K562 (cell line): Measurements from ENCODE around the gene CYSTM1. TPM values are rescaled to one million over a fixed set of nuclear protein-coding genes. Genes with fewer than 3 reads are reported as not detected.

Source experiments
- ATAC-seq: fragments of 200-7000 bp; cut with Tn5 transposase; 3 replicates; pipeline ENCODE4 v1.9.1; 2020; ENCODE audit warnings: moderate library complexity
- BruUV-seq: library from RNA; stranded (reverse); fragments of 400-500 nt; replicated peaks from 2 replicates; lab custom pipeline; 2021; lab: Mats Ljungman, UMichigan
- CTCF ChIA-PET: fragments of 300-600 bp; formaldehyde crosslinking; extraction: SDS; loops from one replicate; lab custom pipeline; 2021; ENCODE audit warnings: low intra/inter-chr PET ratio; lab: Yijun Ruan, JAX
- POLR2A ChIA-PET: fragments of 300-600, 350-650 bp; sonication (Branson Sonifier 250); formaldehyde crosslinking; extraction: SDS; loops from one replicate; lab custom pipeline; 2021; ENCODE audit warnings: antibody characterized with exemption, inconsistent platforms; lab: Yijun Ruan, JAX
- DNase-seq, 4 experiments: peaks; one replicate each; pipeline versions ENCODE4 v3.0.0 to v3.0.0-alpha.2; 2011 to 2018; ENCODE audit warnings: low spot score in 3 of 4, mixed read lengths in 3 of 4; ENCODE audit errors: extremely low read depth in 1 of 4
- FAIRE-seq: peaks from 2 replicates; lab custom pipeline; 2011; peaks lifted over from hg19 to GRCh38; lab: Jason Lieb, UNC
- H2AFZ ChIP-seq: 2 replicates; pipeline ENCODE4 v1.6.0; 2011; ENCODE audit warnings: low read depth, low read length, control low read depth, inconsistent platforms
- H3K27ac ChIP-seq: fragments of 200-600 bp; 3 replicates; pipeline ENCODE4 v1.8.0; 2011; ENCODE audit warnings: low read depth, mild to moderate bottlenecking, control low read depth, inconsistent platforms, low read length, moderate library complexity, mixed read lengths; ENCODE audit errors: extremely low read depth
- H3K27me3 ChIP-seq, 2 experiments: fragments of 300-600 bp in 1 of 2; 2 replicates in 1 of 2; 3 replicates in 1 of 2; pipeline versions ENCODE4 v1.6.0 to v1.8.0; 2011; ENCODE audit warnings: inconsistent platforms in 2 of 2, low read length in 2 of 2, mild to moderate bottlenecking in 1 of 2, mixed read lengths in 1 of 2, moderate library complexity in 1 of 2; ENCODE audit not compliant: control insufficient read depth in 2 of 2, insufficient read depth in 2 of 2
- H3K36me3 ChIP-seq: fragments of 300-600 bp; 3 replicates; pipeline ENCODE4 v1.8.0; 2011; ENCODE audit warnings: mild to moderate bottlenecking, low read length, inconsistent platforms; ENCODE audit not compliant: control insufficient read depth, insufficient read depth
- H3K4me1 ChIP-seq, 2 experiments: fragments of 200-600 bp in 1 of 2; replicated peaks in 1 of 2; 2 replicates in 1 of 2; 3 replicates in 1 of 2; pipeline versions ENCODE4 v1.5.1 to v1.8.0; 2011; ENCODE audit warnings: inconsistent platforms in 2 of 2, low read length in 2 of 2, mild to moderate bottlenecking in 1 of 2, mixed read lengths in 1 of 2, moderate library complexity in 1 of 2; ENCODE audit not compliant: control insufficient read depth in 2 of 2, insufficient read depth in 2 of 2
- H3K4me2 ChIP-seq: 2 replicates; pipeline ENCODE4 v1.6.1; 2011; ENCODE audit warnings: low read length, control low read depth, inconsistent platforms, mixed read lengths; ENCODE audit not compliant: insufficient read depth
- H3K4me3 ChIP-seq: fragments of 200-600 bp; sonication (generic), shearing (Covaris generic); 2 replicates; pipeline ENCODE4 v1.5.1; 2016; ENCODE audit warnings: control low read depth, inconsistent platforms
- H3K79me2 ChIP-seq: fragments of 200-600 bp; 3 replicates; pipeline ENCODE4 v1.8.0; 2011; ENCODE audit warnings: low read length, inconsistent platforms; ENCODE audit not compliant: control insufficient read depth, insufficient read depth
- H3K9ac ChIP-seq, 2 experiments: 2 replicates each; pipeline versions ENCODE4 v1.6.0 to v1.6.1; 2011; ENCODE audit warnings: low read depth in 2 of 2, low read length in 2 of 2, control low read depth in 1 of 2, inconsistent platforms in 1 of 2, mild to moderate bottlenecking in 1 of 2, mixed read lengths in 1 of 2; ENCODE audit not compliant: insufficient read depth in 1 of 2
- H3K9me1 ChIP-seq: one replicate; pipeline ENCODE4 v1.6.0; 2011; ENCODE audit warnings: inconsistent platforms, mild to moderate bottlenecking, low read length, moderate library complexity; ENCODE audit not compliant: control insufficient read depth, insufficient read depth
- H3K9me3 ChIP-seq: replicated peaks from 2 replicates; pipeline ENCODE4 v1.5.1; 2011; ENCODE audit warnings: low read depth, low read length, inconsistent platforms; ENCODE audit not compliant: control insufficient read depth, insufficient read depth
- H4K20me1 ChIP-seq: replicated peaks from 2 replicates; pipeline ENCODE4 v1.6.1; 2011; ENCODE audit warnings: low read length, inconsistent platforms, mixed read lengths; ENCODE audit not compliant: control insufficient read depth, insufficient read depth
- ESRRA ChIP-seq: fragments of 450-650 bp; IDR thresholded peaks from 2 replicates; pipeline ENCODE4 v1.6.1; 2014; ENCODE audit warnings: low read depth, mild to moderate bottlenecking, moderate library complexity, borderline replicate concordance
- MEIS2 ChIP-seq: fragments of 450-650 bp; IDR thresholded peaks from 2 replicates; pipeline ENCODE4 v1.6.1; 2014; ENCODE audit warnings: mild to moderate bottlenecking; ENCODE audit not compliant: partially characterized antibody
- WGBS: fragments of 100-300 bp; shearing (Covaris generic); methylation state at CpG from one replicate; pipeline ENCODE4 v1.1.6; 2016; ENCODE audit warnings: low coverage, mixed read lengths; ENCODE audit not compliant: insufficient coverage; ENCODE audit errors: missing lambda C conversion rate; 5-methylcytosine and 5-hydroxymethylcytosine counted together
- in situ Hi-C: fragments of 300-500 bp; cut with MboI; formaldehyde crosslinking; loops from 4 replicates; pipeline ENCODE4 v1.15.0; 2018; ENCODE audit warnings: inconsistent platforms, mixed read lengths
- intact Hi-C: fragments of 100-400 bp; cut with micrococcal nuclease; formaldehyde crosslinking; loops from 2 replicates; pipeline ENCODE4 v1.14.2; 2022
- polyA plus RNA-seq, 8 experiments: library from polyadenylated mRNA; depleted of rRNA in 4 of 8; stranded (reverse) in 5 of 8; unstranded in 3 of 8; fragments of >200 nt; fragmentation: Nextera tagmentation in 2 of 8; fragmentation: Illumina TruSeq in 1 of 8; extraction: Ambion mirVana in 2 of 8; extraction: Trizol in 1 of 8; gene quantifications; 2 replicates each; pipeline versions ENCODE4 v1.2.1 to v1.2.3, GENCODE V29; 2011 to 2014; ENCODE audit warnings: inconsistent platforms in 1 of 8, missing spikeins in 1 of 8
- total RNA-seq, 7 experiments: library from RNA; depleted of rRNA in 6 of 7; stranded (reverse); fragments of >200 nt in 6 of 7; fragmentation: Illumina TruSeq in 2 of 7; extraction: Trizol in 2 of 7; gene quantifications; 2 replicates each; pipeline versions ENCODE4 v1.2.1 to v1.2.3, GENCODE V29; 2011 to 2021; ENCODE audit warnings: low replicate concordance in 1 of 7
- TF ChIP-seq, protein P1 (sequence below), 2 experiments: IDR thresholded peaks in 1 of 2; conservative IDR thresholded peaks in 1 of 2; 2 replicates each; pipeline ENCODE4 v1.6.1; 2016; ENCODE audit warnings: low read depth in 2 of 2, mild to moderate bottlenecking in 1 of 2, missing compliant biosample characterization in 1 of 2, missing genetic modification characterization in 1 of 2, moderate library complexity in 1 of 2
- TF ChIP-seq, protein P2 (sequence below): fragments of 200-600 bp; sonication (generic); IDR thresholded peaks from one replicate; pipeline ENCODE4 v1.6.1; 2012; ENCODE audit warnings: mild to moderate bottlenecking, low read depth, low read length, inconsistent platforms

CYSTM1 gene
- total and polyA plus RNA-seq, 9 of the 15 experiments (the other 6 are each of a cell fraction or from before 2014, with no cell fraction given): 76.1 to 422 (median 108) TPM

DNA sequence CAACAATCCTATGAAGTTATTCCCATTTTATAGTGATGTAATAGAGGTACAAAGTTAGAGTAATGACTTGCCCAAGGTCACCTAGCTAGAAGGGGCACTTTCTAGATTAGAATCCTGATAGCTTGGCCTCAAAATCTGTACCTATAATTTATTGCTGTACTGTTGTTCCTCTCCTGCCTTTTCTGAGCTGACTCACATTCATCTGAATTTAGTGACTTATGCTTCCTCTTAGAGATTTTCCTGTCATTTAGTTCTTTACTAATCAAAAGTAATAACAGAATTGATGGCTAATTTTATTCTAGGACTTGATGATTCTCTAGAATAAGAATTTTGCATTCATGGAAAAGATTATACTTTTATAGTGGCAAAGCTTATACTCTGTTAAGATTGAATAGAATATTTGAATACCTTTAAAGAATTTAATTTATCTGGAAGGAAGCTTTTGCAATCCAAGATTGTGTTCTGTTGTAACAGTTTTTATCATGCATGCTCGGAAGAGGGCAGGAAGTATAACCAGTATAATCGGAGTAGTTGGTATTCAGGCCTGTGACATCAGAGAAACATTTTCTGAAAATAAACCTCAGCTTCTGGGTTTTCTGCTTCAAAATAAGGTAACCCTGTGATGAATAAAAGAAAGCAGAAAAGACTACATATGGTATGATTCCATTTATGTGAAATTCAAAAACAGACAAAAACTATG, 21.3 kb downstream of the CYSTM1 start:
- ChIA-PET POLR2A (interaction anchor here (0.6 to 1.4 kb wide), 4 partner anchors 13 to 307 kb away, joined by 3 to 7 read pairs (median 4); no protein-coding TSS in a partner anchor), CTCF (no interaction called here)
- no peak overlapping the region for H3K4me2 ChIP-seq
- peaks cover 3 to 12% of the 10 kb centered on the region in 2 experiments; a peak in 3 of 5 replicates for H3K4me1 ChIP-seq
- intact Hi-C loops: no loop called here
- DNase-seq: no peak
- no peak for ATAC-seq
- in situ Hi-C loops: no loop called here
- no peak for FAIRE-seq
- no peak overlapping the region for H2AFZ ChIP-seq
- H4K20me1 ChIP-seq: no peaks in the 10 kb centered on the region; the same call in 1 of the 2 replicates
- H3K9me3 ChIP-seq: no peaks in the 10 kb centered on the region
- no peak overlapping the region for H3K4me3 ChIP-seq
- peaks cover 41% of the 10 kb centered on the region for H3K36me3 ChIP-seq
- peaks cover 39% of the 10 kb centered on the region for H3K79me2 ChIP-seq
- TF ChIP-seq ESRRA (peak; percentile 22; the same call in 1 of the 2 replicates), MEIS2 (peak; percentile 35)
- TF ChIP-seq, protein P1, sequence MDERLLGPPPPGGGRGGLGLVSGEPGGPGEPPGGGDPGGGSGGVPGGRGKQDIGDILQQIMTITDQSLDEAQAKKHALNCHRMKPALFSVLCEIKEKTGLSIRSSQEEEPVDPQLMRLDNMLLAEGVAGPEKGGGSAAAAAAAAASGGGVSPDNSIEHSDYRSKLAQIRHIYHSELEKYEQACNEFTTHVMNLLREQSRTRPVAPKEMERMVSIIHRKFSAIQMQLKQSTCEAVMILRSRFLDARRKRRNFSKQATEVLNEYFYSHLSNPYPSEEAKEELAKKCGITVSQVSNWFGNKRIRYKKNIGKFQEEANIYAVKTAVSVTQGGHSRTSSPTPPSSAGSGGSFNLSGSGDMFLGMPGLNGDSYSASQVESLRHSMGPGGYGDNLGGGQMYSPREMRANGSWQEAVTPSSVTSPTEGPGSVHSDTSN (CRISPR knock-in tag; IDR thresholded peaks at IDR 0.05; ENCODE audit: low read depth): no peak
- TF ChIP-seq, protein P1 (tag; conservative IDR thresholded peaks at IDR 0.05; ENCODE audit: low read depth): peak; percentile 30; the same call in 1 of the 2 replicates
- TF ChIP-seq, protein P2, sequence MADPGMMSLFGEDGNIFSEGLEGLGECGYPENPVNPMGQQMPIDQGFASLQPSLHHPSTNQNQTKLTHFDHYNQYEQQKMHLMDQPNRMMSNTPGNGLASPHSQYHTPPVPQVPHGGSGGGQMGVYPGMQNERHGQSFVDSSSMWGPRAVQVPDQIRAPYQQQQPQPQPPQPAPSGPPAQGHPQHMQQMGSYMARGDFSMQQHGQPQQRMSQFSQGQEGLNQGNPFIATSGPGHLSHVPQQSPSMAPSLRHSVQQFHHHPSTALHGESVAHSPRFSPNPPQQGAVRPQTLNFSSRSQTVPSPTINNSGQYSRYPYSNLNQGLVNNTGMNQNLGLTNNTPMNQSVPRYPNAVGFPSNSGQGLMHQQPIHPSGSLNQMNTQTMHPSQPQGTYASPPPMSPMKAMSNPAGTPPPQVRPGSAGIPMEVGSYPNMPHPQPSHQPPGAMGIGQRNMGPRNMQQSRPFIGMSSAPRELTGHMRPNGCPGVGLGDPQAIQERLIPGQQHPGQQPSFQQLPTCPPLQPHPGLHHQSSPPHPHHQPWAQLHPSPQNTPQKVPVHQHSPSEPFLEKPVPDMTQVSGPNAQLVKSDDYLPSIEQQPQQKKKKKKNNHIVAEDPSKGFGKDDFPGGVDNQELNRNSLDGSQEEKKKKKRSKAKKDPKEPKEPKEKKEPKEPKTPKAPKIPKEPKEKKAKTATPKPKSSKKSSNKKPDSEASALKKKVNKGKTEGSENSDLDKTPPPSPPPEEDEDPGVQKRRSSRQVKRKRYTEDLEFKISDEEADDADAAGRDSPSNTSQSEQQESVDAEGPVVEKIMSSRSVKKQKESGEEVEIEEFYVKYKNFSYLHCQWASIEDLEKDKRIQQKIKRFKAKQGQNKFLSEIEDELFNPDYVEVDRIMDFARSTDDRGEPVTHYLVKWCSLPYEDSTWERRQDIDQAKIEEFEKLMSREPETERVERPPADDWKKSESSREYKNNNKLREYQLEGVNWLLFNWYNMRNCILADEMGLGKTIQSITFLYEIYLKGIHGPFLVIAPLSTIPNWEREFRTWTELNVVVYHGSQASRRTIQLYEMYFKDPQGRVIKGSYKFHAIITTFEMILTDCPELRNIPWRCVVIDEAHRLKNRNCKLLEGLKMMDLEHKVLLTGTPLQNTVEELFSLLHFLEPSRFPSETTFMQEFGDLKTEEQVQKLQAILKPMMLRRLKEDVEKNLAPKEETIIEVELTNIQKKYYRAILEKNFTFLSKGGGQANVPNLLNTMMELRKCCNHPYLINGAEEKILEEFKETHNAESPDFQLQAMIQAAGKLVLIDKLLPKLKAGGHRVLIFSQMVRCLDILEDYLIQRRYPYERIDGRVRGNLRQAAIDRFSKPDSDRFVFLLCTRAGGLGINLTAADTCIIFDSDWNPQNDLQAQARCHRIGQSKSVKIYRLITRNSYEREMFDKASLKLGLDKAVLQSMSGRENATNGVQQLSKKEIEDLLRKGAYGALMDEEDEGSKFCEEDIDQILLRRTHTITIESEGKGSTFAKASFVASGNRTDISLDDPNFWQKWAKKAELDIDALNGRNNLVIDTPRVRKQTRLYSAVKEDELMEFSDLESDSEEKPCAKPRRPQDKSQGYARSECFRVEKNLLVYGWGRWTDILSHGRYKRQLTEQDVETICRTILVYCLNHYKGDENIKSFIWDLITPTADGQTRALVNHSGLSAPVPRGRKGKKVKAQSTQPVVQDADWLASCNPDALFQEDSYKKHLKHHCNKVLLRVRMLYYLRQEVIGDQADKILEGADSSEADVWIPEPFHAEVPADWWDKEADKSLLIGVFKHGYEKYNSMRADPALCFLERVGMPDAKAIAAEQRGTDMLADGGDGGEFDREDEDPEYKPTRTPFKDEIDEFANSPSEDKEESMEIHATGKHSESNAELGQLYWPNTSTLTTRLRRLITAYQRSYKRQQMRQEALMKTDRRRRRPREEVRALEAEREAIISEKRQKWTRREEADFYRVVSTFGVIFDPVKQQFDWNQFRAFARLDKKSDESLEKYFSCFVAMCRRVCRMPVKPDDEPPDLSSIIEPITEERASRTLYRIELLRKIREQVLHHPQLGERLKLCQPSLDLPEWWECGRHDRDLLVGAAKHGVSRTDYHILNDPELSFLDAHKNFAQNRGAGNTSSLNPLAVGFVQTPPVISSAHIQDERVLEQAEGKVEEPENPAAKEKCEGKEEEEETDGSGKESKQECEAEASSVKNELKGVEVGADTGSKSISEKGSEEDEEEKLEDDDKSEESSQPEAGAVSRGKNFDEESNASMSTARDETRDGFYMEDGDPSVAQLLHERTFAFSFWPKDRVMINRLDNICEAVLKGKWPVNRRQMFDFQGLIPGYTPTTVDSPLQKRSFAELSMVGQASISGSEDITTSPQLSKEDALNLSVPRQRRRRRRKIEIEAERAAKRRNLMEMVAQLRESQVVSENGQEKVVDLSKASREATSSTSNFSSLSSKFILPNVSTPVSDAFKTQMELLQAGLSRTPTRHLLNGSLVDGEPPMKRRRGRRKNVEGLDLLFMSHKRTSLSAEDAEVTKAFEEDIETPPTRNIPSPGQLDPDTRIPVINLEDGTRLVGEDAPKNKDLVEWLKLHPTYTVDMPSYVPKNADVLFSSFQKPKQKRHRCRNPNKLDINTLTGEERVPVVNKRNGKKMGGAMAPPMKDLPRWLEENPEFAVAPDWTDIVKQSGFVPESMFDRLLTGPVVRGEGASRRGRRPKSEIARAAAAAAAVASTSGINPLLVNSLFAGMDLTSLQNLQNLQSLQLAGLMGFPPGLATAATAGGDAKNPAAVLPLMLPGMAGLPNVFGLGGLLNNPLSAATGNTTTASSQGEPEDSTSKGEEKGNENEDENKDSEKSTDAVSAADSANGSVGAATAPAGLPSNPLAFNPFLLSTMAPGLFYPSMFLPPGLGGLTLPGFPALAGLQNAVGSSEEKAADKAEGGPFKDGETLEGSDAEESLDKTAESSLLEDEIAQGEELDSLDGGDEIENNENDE: no peak
- H3K27me3 ChIP-seq: no peaks in the 10 kb centered on the region
- H3K9ac ChIP-seq: no peak overlapping the region
- BruUV-seq: no TSS peak
- no peaks in the 10 kb centered on the region for H3K9me1 ChIP-seq
- H3K27ac ChIP-seq: no peak overlapping the region
- WGBS: 90% methylated on average over 2 of the region's 2 CpGs
